IMR-90 (cell line): Measurements from ENCODE around the gene ZNF284.

ENCODE experiments used
- CEBPB ChIP-seq: IDR thresholded peaks from 2 replicates; pipeline ENCODE4 v1.6.1; 2012; ENCODE audit warnings: low read depth, low read length, improper control_type of control experiment
- ELK1 ChIP-seq: fragments of 150-350 bp; IDR thresholded peaks from 2 replicates; pipeline ENCODE4 v1.6.1; 2016; ENCODE audit warnings: low read depth, mild to moderate bottlenecking, low read length, moderate library complexity, borderline replicate concordance
- FOS ChIP-seq: fragments of 150-350 bp; IDR thresholded peaks from 2 replicates; pipeline ENCODE4 v1.6.1; 2016; ENCODE audit warnings: low read depth, low read length
- MAZ ChIP-seq: IDR thresholded peaks from 2 replicates; pipeline ENCODE4 v1.6.1; 2012; ENCODE audit warnings: low read depth, mild to moderate bottlenecking, low read length, improper control_type of control experiment, moderate library complexity, borderline replicate concordance
- MXI1 ChIP-seq: IDR thresholded peaks from 2 replicates; pipeline ENCODE4 v1.6.1; 2012; ENCODE audit warnings: low read depth, mild to moderate bottlenecking, low read length, moderate library complexity, borderline replicate concordance
- POLR2A ChIP-seq: IDR thresholded peaks from 2 replicates; pipeline ENCODE4 v1.6.1; 2012; ENCODE audit warnings: mild to moderate bottlenecking, low read depth, low read length
- RAD21 ChIP-seq: IDR thresholded peaks from 2 replicates; pipeline ENCODE4 v1.6.1; 2012; ENCODE audit warnings: low read length, improper control_type of control experiment
- SMC3 ChIP-seq: fragments of 150-350 bp; IDR thresholded peaks from 2 replicates; pipeline ENCODE4 v1.6.1; 2016; ENCODE audit warnings: low read depth, mild to moderate bottlenecking, antibody characterized with exemption, low read length, moderate library complexity
- TF ChIP-seq, protein P1 (sequence below): conservative IDR thresholded peaks from 2 replicates; pipeline ENCODE4 v1.5.1; 2012; ENCODE audit warnings: mild to moderate bottlenecking, low read depth, low read length, improper control_type of control experiment
- TF ChIP-seq, protein P2 (sequence below): fragments of 150-350 bp; IDR thresholded peaks from 2 replicates; pipeline ENCODE4 v1.6.1; 2017; ENCODE audit warnings: mild to moderate bottlenecking, antibody characterized with exemption, low read length, low read depth

- TF ChIP-seq POLR2A (no peak), CEBPB (no peak), RAD21 (no peak), MXI1 (no peak), FOS (no peak), ELK1 (no peak), MAZ (no peak), SMC3 (no peak)
- TF ChIP-seq, protein P1, sequence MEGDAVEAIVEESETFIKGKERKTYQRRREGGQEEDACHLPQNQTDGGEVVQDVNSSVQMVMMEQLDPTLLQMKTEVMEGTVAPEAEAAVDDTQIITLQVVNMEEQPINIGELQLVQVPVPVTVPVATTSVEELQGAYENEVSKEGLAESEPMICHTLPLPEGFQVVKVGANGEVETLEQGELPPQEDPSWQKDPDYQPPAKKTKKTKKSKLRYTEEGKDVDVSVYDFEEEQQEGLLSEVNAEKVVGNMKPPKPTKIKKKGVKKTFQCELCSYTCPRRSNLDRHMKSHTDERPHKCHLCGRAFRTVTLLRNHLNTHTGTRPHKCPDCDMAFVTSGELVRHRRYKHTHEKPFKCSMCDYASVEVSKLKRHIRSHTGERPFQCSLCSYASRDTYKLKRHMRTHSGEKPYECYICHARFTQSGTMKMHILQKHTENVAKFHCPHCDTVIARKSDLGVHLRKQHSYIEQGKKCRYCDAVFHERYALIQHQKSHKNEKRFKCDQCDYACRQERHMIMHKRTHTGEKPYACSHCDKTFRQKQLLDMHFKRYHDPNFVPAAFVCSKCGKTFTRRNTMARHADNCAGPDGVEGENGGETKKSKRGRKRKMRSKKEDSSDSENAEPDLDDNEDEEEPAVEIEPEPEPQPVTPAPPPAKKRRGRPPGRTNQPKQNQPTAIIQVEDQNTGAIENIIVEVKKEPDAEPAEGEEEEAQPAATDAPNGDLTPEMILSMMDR, result no peak
- TF ChIP-seq, protein P2, sequence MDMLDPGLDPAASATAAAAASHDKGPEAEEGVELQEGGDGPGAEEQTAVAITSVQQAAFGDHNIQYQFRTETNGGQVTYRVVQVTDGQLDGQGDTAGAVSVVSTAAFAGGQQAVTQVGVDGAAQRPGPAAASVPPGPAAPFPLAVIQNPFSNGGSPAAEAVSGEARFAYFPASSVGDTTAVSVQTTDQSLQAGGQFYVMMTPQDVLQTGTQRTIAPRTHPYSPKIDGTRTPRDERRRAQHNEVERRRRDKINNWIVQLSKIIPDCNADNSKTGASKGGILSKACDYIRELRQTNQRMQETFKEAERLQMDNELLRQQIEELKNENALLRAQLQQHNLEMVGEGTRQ, result no peak
These were observed 37.5 kb downstream of the ZNF284 start for GRCh38 chr19:44109458-44109857.
